GM23248 (cell line): ENCODE data around the gene SH3RF2. TPM values are rescaled to one million over a fixed set of nuclear protein-coding genes. Genes with fewer than 3 reads are reported as not detected.

ENCODE experiments used
- DNase-seq: peaks from one replicate; pipeline ENCODE4 v3.0.0-alpha.2; 2015
- H2AFZ ChIP-seq: fragments of 200-600 bp; sonication (generic); 2 replicates; pipeline ENCODE4 v1.6.1; 2016; ENCODE audit warnings: antibody characterized with exemption
- H3F3A ChIP-seq: fragments of 200-600 bp; sonication (generic); 2 replicates; pipeline ENCODE4 v1.6.1; 2016; ENCODE audit warnings: mild to moderate bottlenecking, antibody characterized with exemption, mixed run types; ENCODE audit not compliant: insufficient read depth
- H3K27ac ChIP-seq: fragments of 200-600 bp; sonication (generic); 2 replicates; pipeline ENCODE4 v1.5.1; 2016; ENCODE audit warnings: mild to moderate bottlenecking
- H3K27me3 ChIP-seq: fragments of 200-600 bp; sonication (generic); replicated peaks from 2 replicates; pipeline ENCODE4 v1.6.1; 2016; ENCODE audit warnings: mild to moderate bottlenecking; ENCODE audit not compliant: insufficient read depth
- H3K36me3 ChIP-seq: fragments of 200-600 bp; sonication (generic); 2 replicates; pipeline ENCODE4 v1.6.1; 2016; ENCODE audit warnings: low read depth, mild to moderate bottlenecking
- H3K4me1 ChIP-seq: fragments of 200-600 bp; sonication (generic); 2 replicates; pipeline ENCODE4 v1.6.1; 2016; ENCODE audit warnings: mild to moderate bottlenecking; ENCODE audit not compliant: insufficient read depth
- H3K4me2 ChIP-seq: fragments of 200-600 bp; sonication (generic); one replicate; pipeline ENCODE4 v1.6.1; 2016; ENCODE audit warnings: mild to moderate bottlenecking; ENCODE audit not compliant: unreplicated experiment
- H3K4me3 ChIP-seq: fragments of 200-600 bp; sonication (generic); 2 replicates; pipeline ENCODE4 v1.5.1; 2016; ENCODE audit warnings: mild to moderate bottlenecking
- H3K79me2 ChIP-seq: fragments of 200-600 bp; sonication (generic); 2 replicates; pipeline ENCODE4 v1.6.1; 2016; ENCODE audit warnings: mild to moderate bottlenecking; ENCODE audit not compliant: insufficient read depth
- H3K9ac ChIP-seq: fragments of 200-600 bp; sonication (generic); 2 replicates; pipeline ENCODE4 v1.6.1; 2016; ENCODE audit warnings: mild to moderate bottlenecking
- H3K9me2 ChIP-seq: fragments of 200-600 bp; sonication (generic); 2 replicates; pipeline ENCODE4 v1.6.1; 2016; ENCODE audit warnings: mixed run types, mild to moderate bottlenecking, moderate library complexity; ENCODE audit not compliant: insufficient read depth
- H3K9me3 ChIP-seq: fragments of 200-600 bp; sonication (generic); one replicate; pipeline ENCODE4 v1.6.1; 2017; ENCODE audit warnings: low read depth
- H4K20me1 ChIP-seq: fragments of 200-600 bp; sonication (generic); 2 replicates; pipeline ENCODE4 v1.6.0; 2016; ENCODE audit not compliant: insufficient read depth
- EZH2 ChIP-seq: fragments of 200-600 bp; sonication (generic); IDR thresholded peaks from 2 replicates; pipeline ENCODE4 v1.6.1; 2018; ENCODE audit warnings: antibody characterized with exemption, mild to moderate bottlenecking; ENCODE audit not compliant: insufficient read depth, poor library complexity, severe bottlenecking
- EZH2phosphoT487 ChIP-seq: fragments of 200-600 bp; sonication (generic); IDR thresholded peaks from 2 replicates; pipeline ENCODE4 v1.6.1; 2018; ENCODE audit warnings: antibody characterized with exemption, moderate library complexity, mild to moderate bottlenecking, low read depth; ENCODE audit not compliant: insufficient read depth
- WGBS, 2 experiments: methylation state at CpG; one replicate each; pipeline ENCODE4 v1.1.6; 2015 to 2017; ENCODE audit warnings: low lambda C conversion rate in 2 of 2, low coverage in 1 of 2; ENCODE audit errors: missing lambda C conversion rate in 2 of 2; 5-methylcytosine and 5-hydroxymethylcytosine counted together
- in situ Hi-C: fragments of 300-500 bp; cut with MboI; formaldehyde crosslinking; loops from 2 replicates; pipeline ENCODE4 v1.15.0; 2020
- polyA plus RNA-seq: library from polyadenylated mRNA; unstranded; fragments of >200 nt; fragmentation: Nextera tagmentation; extraction: Ambion mirVana; gene quantifications from 2 replicates; pipeline ENCODE4 v1.2.1, GENCODE V29; 2016
- total RNA-seq: library from RNA; depleted of rRNA; stranded (reverse); fragments of >200 nt; shearing (Covaris generic); gene quantifications from 2 replicates; pipeline ENCODE4 v1.2.3, GENCODE V29; 2014

The SH3RF2 gene
- total and polyA plus RNA-seq, 2 experiments from 2014 or later = 0.21 TPM; not detected in 1

DNA sequence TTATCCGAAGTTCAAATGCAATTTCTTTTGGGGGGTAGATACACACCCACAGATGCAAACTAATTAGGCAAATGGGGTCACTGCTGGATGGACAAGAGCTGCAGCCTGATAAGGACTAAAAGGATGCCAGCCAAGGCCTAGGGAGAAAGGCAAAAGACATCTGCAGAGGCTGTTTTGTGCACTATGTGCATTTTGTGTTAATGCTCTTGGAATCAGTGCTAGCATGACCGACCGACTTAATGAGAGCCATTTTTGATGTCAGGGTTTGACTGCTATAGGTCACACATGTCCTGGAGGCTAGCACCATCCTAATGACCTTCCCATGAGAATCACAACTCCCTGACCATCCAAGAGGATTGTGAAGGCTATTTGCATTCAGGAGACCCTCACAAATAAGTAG, 134.4 kb downstream of the SH3RF2 start:
- Histone ChIP-seq H3K27me3 (peaks cover 23% of the 10 kb centered on the region), H3K36me3 (no peaks in the 10 kb centered on the region), H4K20me1 (no peaks in the 10 kb centered on the region), H2AFZ (no peak overlapping the region), H3K4me3 (no peak overlapping the region), H3K9me3 (no peaks in the 10 kb centered on the region), H3K4me1 (no peaks in the 10 kb centered on the region), H3K79me2 (no peaks in the 10 kb centered on the region), H3F3A (no peaks in the 10 kb centered on the region), H3K4me2 (no peak overlapping the region), H3K27ac (no peak overlapping the region), H3K9me2 (no peaks in the 10 kb centered on the region), H3K9ac (no peak overlapping the region)
- no peak for DNase-seq
- TF ChIP-seq EZH2phosphoT487 (no peak), EZH2 (no peak)
- WGBS, 2 experiments = 64 to 65% methylated on average over 3 of the region's 3 CpGs
- in situ Hi-C loops = loop anchor here (25.0 kb wide), 1 partner anchor 1858 kb away; no protein-coding TSS in a partner anchor

DNA sequence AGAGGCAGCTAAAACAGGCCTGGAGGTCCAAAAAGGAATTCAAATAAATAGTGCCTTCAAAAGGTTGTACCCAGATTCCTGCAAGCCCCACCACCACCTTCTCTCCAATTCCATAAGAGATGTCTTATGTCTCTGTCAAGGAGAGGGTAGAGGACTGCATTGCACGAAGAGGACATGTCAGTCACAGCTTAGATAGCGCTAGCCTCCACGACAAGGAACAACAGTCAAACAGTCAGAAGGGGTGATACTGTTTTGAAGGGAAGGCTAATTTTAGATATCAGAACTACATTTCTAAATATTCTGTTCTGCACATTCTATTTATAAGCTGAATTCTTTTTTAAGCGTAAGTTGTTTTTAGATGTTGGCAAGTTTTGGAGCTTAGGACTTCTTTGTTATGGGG, 134.8 kb downstream of the SH3RF2 start:
- H3F3A ChIP-seq = no peaks in the 10 kb centered on the region
- no peaks in the 10 kb centered on the region for H3K79me2 ChIP-seq
- no peak for DNase-seq
- TF ChIP-seq EZH2phosphoT487 (no peak), EZH2 (no peak)
- H2AFZ ChIP-seq = no peak overlapping the region
- H3K27ac ChIP-seq = no peak overlapping the region
- peaks cover 23% of the 10 kb centered on the region for H3K27me3 ChIP-seq
- in situ Hi-C loops = loop anchor here (25.0 kb wide), 1 partner anchor 1859 kb away; no protein-coding TSS in a partner anchor
- no peaks in the 10 kb centered on the region for H3K4me1 ChIP-seq
- H3K4me2 ChIP-seq = no peak overlapping the region
- H3K4me3 ChIP-seq = no peak overlapping the region
- WGBS, 2 experiments = 70 to 71% methylated on average over 4 of the region's 4 CpGs
- no peaks in the 10 kb centered on the region for H3K36me3 ChIP-seq
- H3K9me3 ChIP-seq = no peaks in the 10 kb centered on the region
- H3K9me2 ChIP-seq = no peaks in the 10 kb centered on the region
- H3K9ac ChIP-seq = no peak overlapping the region
- no peaks in the 10 kb centered on the region for H4K20me1 ChIP-seq

DNA sequence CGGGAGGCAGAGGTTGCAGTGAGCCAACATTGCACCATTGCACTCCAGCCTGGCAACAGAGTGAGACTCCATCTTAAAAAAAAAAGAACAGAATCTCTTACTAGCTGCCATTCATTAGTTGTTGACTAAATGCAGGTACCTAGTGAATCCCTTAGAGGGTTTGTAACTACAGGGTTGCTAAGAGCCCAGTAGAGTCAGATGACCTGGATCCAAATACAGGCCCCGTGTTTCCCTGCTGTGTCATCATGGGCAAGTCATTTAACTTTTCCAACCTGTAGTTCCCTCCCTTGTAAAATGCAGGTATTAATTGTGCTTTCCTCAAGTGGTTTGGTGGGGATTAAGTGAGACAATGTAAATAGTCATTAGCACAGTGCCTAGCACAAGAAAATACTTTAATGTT, 136.2 kb downstream of the SH3RF2 start:
- no peak overlapping the region for H3K4me3 ChIP-seq
- TF ChIP-seq EZH2 (no peak), EZH2phosphoT487 (no peak)
- no peaks in the 10 kb centered on the region for H3F3A ChIP-seq
- 49 to 73% methylated on average over 2 of the region's 2 CpGs for WGBS, 2 experiments
- peaks cover 32% of the 10 kb centered on the region for H3K27me3 ChIP-seq
- in situ Hi-C loops = loop anchor here (25.0 kb wide), 1 partner anchor 1860 kb away; no protein-coding TSS in a partner anchor
- no peaks in the 10 kb centered on the region for H3K9me2 ChIP-seq
- no peak overlapping the region for H3K9ac ChIP-seq
- H4K20me1 ChIP-seq = no peaks in the 10 kb centered on the region
- H3K4me2 ChIP-seq = no peak overlapping the region
- DNase-seq = no peak
- no peak overlapping the region for H3K27ac ChIP-seq
- no peaks in the 10 kb centered on the region for H3K4me1 ChIP-seq
- no peaks in the 10 kb centered on the region for H3K36me3 ChIP-seq
- H2AFZ ChIP-seq = no peak overlapping the region
- H3K79me2 ChIP-seq = no peaks in the 10 kb centered on the region
- no peaks in the 10 kb centered on the region for H3K9me3 ChIP-seq

- Histone ChIP-seq H3K27me3 (peaks cover 32% of the 10 kb centered on the region), H3K4me2 (no peak overlapping the region), H4K20me1 (no peaks in the 10 kb centered on the region), H3K79me2 (no peaks in the 10 kb centered on the region), H3F3A (no peaks in the 10 kb centered on the region), H3K4me1 (no peaks in the 10 kb centered on the region), H3K9me2 (no peaks in the 10 kb centered on the region), H3K36me3 (no peaks in the 10 kb centered on the region), H3K4me3 (no peak overlapping the region), H2AFZ (no peak overlapping the region), H3K9me3 (no peaks in the 10 kb centered on the region), H3K27ac (no peak overlapping the region), H3K9ac (no peak overlapping the region)
- WGBS, 2 experiments = 21 to 25% methylated on average over 9 of the region's 9 CpGs
- TF ChIP-seq EZH2 (no peak), EZH2phosphoT487 (no peak)
- in situ Hi-C loops = loop anchor here (25.0 kb wide), 1 partner anchor 1861 kb away; no protein-coding TSS in a partner anchor
- no peak for DNase-seq
These were observed 137.0 kb downstream of the SH3RF2 start for GRCh38 chr5:146073239-146073900.
